ENCODE data around the gene GSN.

GRCh38 chr9:121380846-121381245 lies 112.9 kb downstream of the GSN start:
- TF ChIP-seq EZH2 (IDR thresholded peaks at IDR 0.05; ENCODE audit: borderline replicate concordance, low read depth, low read length, poor library complexity, severe bottlenecking), result no peak
- no peak for TF ChIP-seq CTCF (conservative IDR thresholded peaks at IDR 0.05; ENCODE audit: low read depth, low read length)

Measured in A673 (cell line).